GM20431 (cell line): ENCODE measurements around the gene CDK5R2.
"Not testable (repeated sequence)": the region's sequence is repeated elsewhere in the genome, so short reads cannot be mapped to it uniquely, and the experiment has no call there.

Source experiments
- in situ Hi-C: fragments of 300-500 bp; cut with MseI, MboI; formaldehyde crosslinking; loops from one replicate; pipeline ENCODE4 v1.15.0; 2020; ENCODE audit warnings: low sequenced_read_pairs; ENCODE audit not compliant: unreplicated experiment

The CDK5R2 gene

GRCh38 chr2:218959141-218959731 lies at the start of gene CDK5R2:
CDK5R2 (plus strand) TSS chr2:218959666; CDS start chr2:218959821, 155 bp downstream.
- in situ Hi-C loops = no loop called here

GRCh38 chr2:218910741-218911140 lies 48.7 kb upstream of the CDK5R2 start:
- in situ Hi-C loops = no loop called here

GRCh38 chr2:218920504-218920903 lies 39.0 kb upstream of the CDK5R2 start:
- in situ Hi-C loops = no loop called here

- in situ Hi-C loops = no loop called here
Measured at GRCh38 chr2:218924757-218925156, 34.7 kb upstream of the CDK5R2 start.

GRCh38 chr2:218925434-218925833 lies 34.0 kb upstream of the CDK5R2 start:
- in situ Hi-C loops = no loop called here

GRCh38 chr2:218927422-218927821 lies 32.0 kb upstream of the CDK5R2 start:
- in situ Hi-C loops = no loop called here

GRCh38 chr2:218927876-218928275 lies 31.6 kb upstream of the CDK5R2 start:
- in situ Hi-C loops = no loop called here

GRCh38 chr2:218930488-218930887 lies 29.0 kb upstream of the CDK5R2 start:
- in situ Hi-C loops = not testable (repeated sequence)

GRCh38 chr2:218931751-218932150 lies 27.7 kb upstream of the CDK5R2 start:
- in situ Hi-C loops = not testable (repeated sequence)

GRCh38 chr2:218944759-218945404 lies 14.6 kb upstream of the CDK5R2 start:
- in situ Hi-C loops = no loop called here

GRCh38 chr2:218946621-218947020 lies 12.8 kb upstream of the CDK5R2 start:
- in situ Hi-C loops = no loop called here

- in situ Hi-C loops = no loop called here
Measured at GRCh38 chr2:218952160-218952559, 7.3 kb upstream of the CDK5R2 start.

GRCh38 chr2:218953366-218953954 lies 6.0 kb upstream of the CDK5R2 start:
- in situ Hi-C loops = no loop called here

- in situ Hi-C loops = no loop called here
Measured at GRCh38 chr2:218954541-218955300, 4.7 kb upstream of the CDK5R2 start.

GRCh38 chr2:218956039-218956438 lies 3.4 kb upstream of the CDK5R2 start:
- in situ Hi-C loops = no loop called here

GRCh38 chr2:218957671-218958070 lies 1.8 kb upstream of the CDK5R2 start:
- in situ Hi-C loops = no loop called here

- in situ Hi-C loops = no loop called here
Measured at GRCh38 chr2:218958276-218958675, 1.2 kb upstream of the CDK5R2 start.

- in situ Hi-C loops = no loop called here
Measured at GRCh38 chr2:218959761-218960308, 369 bp downstream of the CDK5R2 start.

GRCh38 chr2:218960309-218961165 lies 1.1 kb downstream of the CDK5R2 start:
- in situ Hi-C loops = no loop called here

GRCh38 chr2:218961229-218961628 lies 1.8 kb downstream of the CDK5R2 start:
- in situ Hi-C loops = no loop called here
